AG04449 (cell line): ENCODE measurements around the gene ECT2L.
"Not testable (repeated sequence)": the region's sequence is repeated elsewhere in the genome, so short reads cannot be mapped to it uniquely, and the experiment has no call there.

ENCODE experiments used
- CTCF ChIA-PET: fragments of 350-600 bp; formaldehyde crosslinking; extraction: SDS; loops from one replicate; lab custom pipeline; 2021; ENCODE audit warnings: antibody characterized with exemption; lab: Yijun Ruan, JAX
- POLR2A ChIA-PET: fragments of 400-600, 350-600 bp; formaldehyde crosslinking; extraction: SDS; loops from one replicate; lab custom pipeline; 2020; ENCODE audit warnings: antibody characterized with exemption, inconsistent platforms; lab: Yijun Ruan, JAX
- DNase-seq: peaks from one replicate; pipeline ENCODE4 v3.0.0-alpha.2; 2010; ENCODE audit warnings: low read depth, low spot score
- H3K4me3 ChIP-seq: 2 replicates; pipeline ENCODE4 v1.5.1; 2011; ENCODE audit warnings: low read depth, mild to moderate bottlenecking, control low read depth, low read length
- TF ChIP-seq, protein P1 (sequence below): IDR thresholded peaks from one replicate; pipeline ENCODE4 v1.5.1; 2011; ENCODE audit warnings: mild to moderate bottlenecking, moderate library complexity, low read length, control low read depth, inconsistent platforms; ENCODE audit not compliant: insufficient read depth; ENCODE audit errors: missing control alignments

ECT2L gene

DNA sequence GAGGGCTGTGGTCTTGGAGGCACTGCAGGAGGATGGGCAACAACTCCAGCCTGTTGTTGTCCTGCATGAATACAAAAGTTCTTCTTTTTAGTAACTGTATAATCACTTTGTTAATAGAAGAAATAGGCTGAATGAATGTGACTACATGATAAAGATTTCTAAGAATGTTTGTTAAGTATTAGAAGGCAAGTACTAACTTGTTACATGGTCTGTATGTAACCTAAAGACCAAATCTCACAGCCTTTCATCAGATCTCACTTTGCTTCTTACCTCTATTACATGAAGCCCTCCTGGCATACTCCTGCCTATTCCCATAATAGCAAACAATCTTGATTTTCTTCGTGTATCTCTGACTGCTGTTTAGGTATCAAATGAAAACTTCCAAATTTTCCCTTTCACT, 118.8 kb downstream of the ECT2L start:
- ChIA-PET CTCF (no interaction called here), POLR2A (no interaction called here)
- DNase-seq: no peak
- TF ChIP-seq, protein P1, sequence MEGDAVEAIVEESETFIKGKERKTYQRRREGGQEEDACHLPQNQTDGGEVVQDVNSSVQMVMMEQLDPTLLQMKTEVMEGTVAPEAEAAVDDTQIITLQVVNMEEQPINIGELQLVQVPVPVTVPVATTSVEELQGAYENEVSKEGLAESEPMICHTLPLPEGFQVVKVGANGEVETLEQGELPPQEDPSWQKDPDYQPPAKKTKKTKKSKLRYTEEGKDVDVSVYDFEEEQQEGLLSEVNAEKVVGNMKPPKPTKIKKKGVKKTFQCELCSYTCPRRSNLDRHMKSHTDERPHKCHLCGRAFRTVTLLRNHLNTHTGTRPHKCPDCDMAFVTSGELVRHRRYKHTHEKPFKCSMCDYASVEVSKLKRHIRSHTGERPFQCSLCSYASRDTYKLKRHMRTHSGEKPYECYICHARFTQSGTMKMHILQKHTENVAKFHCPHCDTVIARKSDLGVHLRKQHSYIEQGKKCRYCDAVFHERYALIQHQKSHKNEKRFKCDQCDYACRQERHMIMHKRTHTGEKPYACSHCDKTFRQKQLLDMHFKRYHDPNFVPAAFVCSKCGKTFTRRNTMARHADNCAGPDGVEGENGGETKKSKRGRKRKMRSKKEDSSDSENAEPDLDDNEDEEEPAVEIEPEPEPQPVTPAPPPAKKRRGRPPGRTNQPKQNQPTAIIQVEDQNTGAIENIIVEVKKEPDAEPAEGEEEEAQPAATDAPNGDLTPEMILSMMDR: no peak
- H3K4me3 ChIP-seq: no peak overlapping the region

DNA sequence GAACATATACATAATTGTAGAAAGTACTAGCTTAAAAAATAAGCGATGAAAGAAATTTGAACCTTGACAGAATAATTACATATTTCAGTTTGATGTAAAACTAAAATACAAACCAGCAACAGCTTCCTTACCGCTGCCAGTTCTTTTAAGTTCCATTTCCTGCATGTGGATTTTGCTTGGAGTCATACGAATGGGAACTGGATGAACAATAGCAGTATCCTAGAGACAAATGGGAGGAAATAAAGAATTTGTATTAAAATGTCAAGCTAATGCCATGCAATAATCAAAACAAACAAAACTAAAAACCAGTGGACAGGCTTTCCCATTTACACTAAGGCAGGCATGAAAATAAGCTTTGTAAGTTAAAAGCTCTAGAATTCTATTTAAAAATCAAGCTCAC, 125.0 kb downstream of the ECT2L start:
- TF ChIP-seq, protein P1: no peak

DNA sequence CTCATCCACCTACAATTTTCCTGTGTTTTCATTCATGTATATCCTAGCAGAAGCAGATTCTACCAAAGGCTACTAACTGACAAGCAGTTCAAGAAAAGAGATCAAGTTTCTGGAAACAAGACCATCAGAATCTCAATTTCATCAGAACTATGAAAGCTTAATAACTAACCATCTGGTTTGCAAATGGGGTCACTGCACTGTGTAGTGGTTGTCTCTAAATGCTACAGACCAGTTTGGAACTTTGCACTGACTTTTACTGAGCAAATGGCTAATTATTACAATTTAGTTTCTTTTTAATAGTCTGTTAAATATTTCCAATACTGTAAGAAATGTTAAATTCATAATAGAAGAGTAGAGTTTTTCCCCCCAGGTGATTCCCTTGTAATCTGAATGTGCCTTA, 127.7 kb downstream of the ECT2L start:
- POLR2A ChIA-PET: no interaction called here
- H3K4me3 ChIP-seq: no peak overlapping the region
- CTCF ChIA-PET: no interaction called here
- DNase-seq: no peak
- TF ChIP-seq, protein P1: no peak

More for the DNA sequence above, 125.0 kb downstream of the ECT2L start:
- no peak overlapping the region for H3K4me3 ChIP-seq
- ChIA-PET CTCF (no interaction called here), POLR2A (no interaction called here)
- no peak for DNase-seq

DNA sequence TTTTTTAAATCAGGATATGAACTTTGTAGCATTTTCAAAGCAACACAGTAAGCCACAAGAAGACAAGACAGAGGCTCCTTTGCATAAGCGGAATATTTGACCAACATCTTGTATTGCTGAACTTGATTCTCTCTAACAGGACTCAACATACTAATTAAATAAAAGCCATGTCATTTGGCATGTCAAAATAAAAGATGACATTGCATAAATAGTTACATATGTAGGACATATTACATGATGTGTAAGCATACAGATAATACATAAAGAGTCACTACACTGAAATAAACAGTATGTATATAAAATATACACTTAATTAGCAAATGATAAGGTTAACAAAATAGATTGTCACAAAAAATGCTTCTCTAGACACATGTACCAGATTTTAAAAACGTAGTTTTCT, 129.9 kb downstream of the ECT2L start:
- TF ChIP-seq, protein P1: no peak
- H3K4me3 ChIP-seq: no peak overlapping the region
- no peak for DNase-seq
- CTCF ChIA-PET: interaction anchor here (0.9 to 1.7 kb wide), 2 partner anchors 61 to 63 kb away, joined by 3 to 5 read pairs; partner anchors contain the start of gene REPS1
- POLR2A ChIA-PET: no interaction called here

DNA sequence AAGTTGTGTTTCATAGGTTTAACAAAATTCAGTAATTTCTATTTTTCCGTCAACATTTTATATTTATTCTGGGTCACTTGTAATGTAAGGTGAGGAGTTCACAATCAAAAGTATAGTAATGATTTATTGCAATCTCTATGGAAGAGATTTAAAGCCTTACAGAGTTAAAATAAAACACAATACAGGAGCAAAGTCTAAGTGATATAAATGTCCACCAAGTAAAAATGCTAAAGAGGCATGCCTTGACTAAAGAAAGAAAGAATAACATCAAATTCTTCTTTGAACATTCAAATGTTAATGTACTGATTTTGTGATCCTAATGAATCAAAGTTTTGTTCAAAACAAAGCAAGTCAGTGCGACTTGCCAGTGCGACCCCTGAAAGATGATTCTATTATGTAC, 130.7 kb downstream of the ECT2L start:
- DNase-seq: no peak
- ChIA-PET POLR2A (no interaction called here), CTCF (no interaction called here)
- no peak overlapping the region for H3K4me3 ChIP-seq
- TF ChIP-seq, protein P1: no peak

DNA sequence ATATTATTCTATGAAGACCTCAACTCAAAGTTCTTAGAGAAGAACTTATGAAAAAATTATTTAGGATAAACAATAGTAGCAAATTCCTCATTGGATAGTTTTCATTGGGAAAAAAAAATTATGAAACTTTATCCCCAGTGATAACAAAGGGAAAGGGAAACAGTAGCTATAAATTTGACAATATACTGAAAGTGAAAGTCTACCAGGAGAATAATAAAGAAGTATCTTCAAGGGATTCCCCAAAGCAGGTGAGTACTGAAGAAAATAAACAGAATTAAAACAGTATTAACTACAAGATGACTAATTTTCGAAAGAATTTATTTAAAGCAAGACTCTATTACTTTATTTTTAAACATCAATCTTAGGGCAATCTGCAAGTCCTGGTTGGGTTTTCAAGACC, 135.8 kb downstream of the ECT2L start:
- POLR2A ChIA-PET: no interaction called here
- TF ChIP-seq, protein P1: no peak
- CTCF ChIA-PET: interaction anchor here (1.3 kb wide), 1 partner anchor 11 kb away, joined by 3 read pairs; no protein-coding TSS in a partner anchor
- no peak for DNase-seq
- H3K4me3 ChIP-seq: no peak overlapping the region

DNA sequence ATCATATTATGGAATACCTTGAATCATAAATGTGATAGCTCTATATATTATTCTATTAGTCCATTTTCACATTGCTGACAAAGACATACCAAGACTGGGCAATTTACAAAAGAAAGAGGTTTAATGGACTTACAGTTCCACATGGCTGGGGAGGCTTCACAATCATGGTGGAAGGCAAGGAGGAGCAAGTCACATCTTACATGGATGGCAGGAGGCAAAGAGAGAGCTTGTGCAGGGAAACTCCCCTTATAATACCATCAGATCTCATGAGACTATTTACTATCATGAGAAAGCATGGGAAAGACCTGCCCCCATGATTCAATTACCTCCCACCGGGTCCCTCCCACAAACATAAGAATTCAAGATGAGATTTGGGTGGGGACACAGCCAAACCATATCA, 141.0 kb downstream of the ECT2L start:
- H3K4me3 ChIP-seq, DNase-seq, POLR2A ChIA-PET: not testable (repeated sequence)
- CTCF ChIA-PET: interaction anchor here (0.6 kb wide), 1 partner anchor 601 kb away, joined by 3 read pairs; no protein-coding TSS in a partner anchor
